HG02678 (cell line): ENCODE results near the gene GSC2.
A peak's percentile ranks its signal among the peaks of the same experiment; 100 is the strongest.
"Not testable (repeated sequence)": the region's sequence is repeated elsewhere in the genome, so short reads cannot be mapped to it uniquely, and the experiment has no call there.

Experiments
- ATAC-seq: cut with Tn5 transposase; IDR thresholded peaks from one replicate; pipeline ENCODE4 v1.9.1; 2021; ENCODE audit warnings: mild to moderate bottlenecking, moderate library complexity; ENCODE audit not compliant: unreplicated experiment

Gene GSC2

GRCh38 chr22:19178065-19178656 lies 28.1 kb upstream of the GSC2 start:
- peak; percentile 45 for ATAC-seq

GRCh38 chr22:19177164-19178064 lies 27.3 kb upstream of the GSC2 start:
- ATAC-seq, result no peak

DNA sequence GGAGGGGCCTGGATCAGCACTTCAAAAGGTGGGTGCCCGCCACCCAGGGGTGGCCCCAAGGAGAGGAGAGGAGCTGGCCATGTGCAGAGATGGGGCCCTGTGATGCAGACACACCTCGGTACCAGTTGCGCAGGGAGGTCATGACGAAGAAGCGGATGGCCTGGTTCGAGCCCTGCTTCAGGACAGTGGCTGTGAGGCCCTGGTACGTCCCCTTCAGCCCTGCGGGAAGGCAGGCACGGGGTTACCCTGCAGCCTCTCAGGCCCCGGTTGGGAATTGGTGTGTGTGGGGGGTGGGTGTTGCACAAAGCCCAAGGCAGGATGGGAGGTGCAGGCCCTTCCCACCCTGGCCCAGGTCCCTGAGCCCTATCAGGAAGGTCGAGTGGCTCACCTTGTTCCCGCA lies 26.6 kb upstream of the GSC2 start:
- ATAC-seq, result no peak

- no peak for ATAC-seq
Observed at GRCh38 chr22:19176175-19176643, 26.1 kb upstream of the GSC2 start.

DNA sequence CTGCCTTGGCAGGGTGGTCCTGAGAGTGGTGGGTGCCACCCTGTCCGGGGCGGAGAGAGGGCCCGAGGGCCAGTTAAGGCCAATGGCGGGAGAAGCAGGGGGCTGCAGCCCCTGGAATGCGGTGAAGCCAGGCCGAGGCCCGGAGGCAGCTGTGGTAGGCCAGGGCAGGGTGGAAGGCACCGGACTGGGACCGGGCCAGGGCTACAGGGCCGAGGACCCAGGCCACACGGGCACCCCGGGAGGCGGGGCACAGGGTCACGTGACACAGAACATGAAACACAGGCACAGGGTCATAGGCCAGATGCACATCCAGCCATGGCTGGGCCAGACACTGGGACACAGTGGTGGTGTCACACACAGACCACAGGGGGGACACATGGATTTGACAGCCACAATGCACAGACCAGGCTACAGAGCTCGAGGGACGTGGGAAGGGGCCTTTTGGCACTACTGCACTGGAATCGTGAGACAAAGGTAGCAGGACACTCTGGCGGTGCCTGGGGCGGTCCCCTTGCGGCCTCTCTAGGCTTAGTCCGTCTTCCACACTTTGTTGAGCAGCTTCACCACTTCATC lies 25.6 kb upstream of the GSC2 start:
- no peak for ATAC-seq

DNA sequence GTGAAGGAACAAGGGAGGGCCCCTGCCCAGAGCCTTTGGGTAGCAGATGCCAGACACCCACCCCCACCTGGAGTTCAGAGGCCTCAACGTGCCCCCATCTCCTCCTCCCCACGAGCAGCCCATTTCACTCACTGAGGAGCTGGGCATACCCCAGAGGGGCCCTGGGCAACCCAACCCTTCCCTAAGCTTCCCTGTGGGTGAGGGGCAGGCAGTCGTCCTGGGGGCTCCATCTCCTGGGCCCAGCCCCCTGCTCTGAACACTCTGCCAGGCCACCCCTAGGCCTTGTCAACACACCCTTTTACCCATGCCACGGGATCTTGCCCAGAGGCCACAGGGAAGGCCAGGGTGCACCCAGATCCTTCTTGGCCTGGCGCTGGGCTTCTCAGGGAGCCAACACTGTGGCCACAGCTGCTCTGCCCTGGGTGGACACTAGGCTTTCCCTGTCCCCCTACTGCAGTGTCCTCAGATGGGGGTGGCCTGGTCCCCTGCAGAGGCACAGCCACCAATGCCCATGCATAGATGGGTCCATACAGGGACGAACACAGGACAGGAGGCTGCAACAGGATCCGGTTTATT lies 25.0 kb upstream of the GSC2 start:
- ATAC-seq, result no peak

- ATAC-seq, result no peak
Observed at GRCh38 chr22:19174106-19175025, 24.3 kb upstream of the GSC2 start.

DNA sequence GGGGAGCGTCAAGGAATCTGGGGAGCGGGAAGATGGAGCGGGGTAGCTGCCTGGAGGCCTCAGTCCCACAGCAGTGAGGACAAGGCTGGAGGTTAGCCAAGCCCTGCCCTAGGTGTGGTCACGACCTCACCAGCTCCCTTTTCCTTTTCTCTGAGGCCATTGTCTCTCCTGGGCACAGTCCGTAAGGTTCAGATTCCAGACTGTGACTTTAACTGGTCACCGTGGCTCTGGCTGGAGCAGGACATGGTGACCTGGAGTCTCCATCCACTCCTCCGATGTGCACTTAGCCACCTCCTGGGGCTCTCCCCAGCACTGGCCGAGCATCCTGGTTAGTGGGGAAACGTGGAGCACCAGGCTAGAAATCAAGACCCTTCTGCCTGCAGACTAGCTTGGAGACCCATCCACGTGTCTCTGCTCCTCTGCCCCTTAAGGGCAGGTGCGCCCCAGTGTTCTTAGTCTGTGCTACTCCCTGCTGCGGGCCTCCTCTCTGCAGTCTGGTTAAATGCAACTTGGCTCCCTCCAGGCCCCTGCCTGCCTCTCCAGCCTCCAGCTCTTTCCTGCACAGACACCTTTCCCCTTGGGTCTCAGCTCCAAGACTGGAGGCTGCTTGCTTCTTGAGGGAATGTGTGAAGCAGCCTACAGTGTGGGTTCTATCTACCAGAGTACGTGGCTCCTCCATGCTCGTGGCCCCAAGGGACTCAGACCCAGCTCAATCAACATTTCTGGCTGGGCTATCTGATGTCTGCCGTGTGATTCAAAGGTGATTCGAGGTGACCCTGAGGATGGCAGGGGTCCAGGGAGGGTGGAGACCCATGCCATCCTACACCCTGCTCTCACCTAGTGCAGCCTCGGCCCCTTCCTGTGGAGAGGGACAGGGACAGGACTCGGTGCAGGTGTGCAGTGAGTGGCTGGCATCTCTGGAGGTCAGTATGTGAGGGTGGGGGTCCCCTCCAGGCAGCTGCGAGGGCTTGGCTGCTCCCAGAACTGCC lies 23.2 kb upstream of the GSC2 start:
- ATAC-seq, result no peak

DNA sequence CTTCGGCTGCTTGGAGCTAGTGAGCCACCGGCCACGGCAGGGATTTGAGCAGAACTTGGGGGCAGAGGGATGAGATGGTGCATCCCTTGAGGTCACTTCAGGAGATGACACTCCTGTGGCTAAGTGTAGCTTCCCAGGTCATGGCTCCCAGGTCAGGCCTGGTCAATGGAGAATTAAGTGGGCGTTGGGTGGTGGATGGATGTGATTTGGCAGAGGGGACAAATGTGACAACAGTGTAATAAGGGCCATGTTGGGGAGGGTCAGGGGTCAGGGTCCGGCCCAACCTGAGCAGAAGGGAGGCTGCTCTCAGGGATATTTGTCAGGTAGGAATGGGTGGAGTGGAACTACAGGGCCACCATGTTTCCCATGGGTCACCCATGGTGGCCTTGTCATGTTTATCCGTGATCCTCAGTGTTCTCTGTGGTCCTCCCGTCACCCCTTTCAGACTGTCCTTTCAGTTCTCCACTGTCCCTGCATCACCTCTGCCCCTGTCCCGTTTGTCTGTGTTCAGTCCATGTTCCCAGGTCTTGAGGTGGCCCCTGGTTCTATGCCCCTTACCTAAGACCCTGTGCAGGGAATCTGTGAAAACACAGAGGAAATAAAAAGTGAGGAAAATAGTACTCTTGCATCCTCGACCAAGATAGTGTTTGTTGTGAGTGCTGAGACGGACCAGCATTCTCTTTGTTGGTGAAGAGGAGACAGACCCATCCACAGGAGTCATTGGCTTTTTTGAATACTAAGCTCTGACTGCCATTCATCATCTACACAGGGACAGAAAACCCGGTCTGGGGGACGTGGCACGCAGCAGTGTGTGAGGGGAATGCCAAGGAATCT lies 22.3 kb upstream of the GSC2 start:
- ATAC-seq, result no peak

GRCh38 chr22:19169947-19170318 lies 19.8 kb upstream of the GSC2 start:
- ATAC-seq, result no peak

- ATAC-seq, result no peak
Observed at GRCh38 chr22:19169002-19169946, 19.2 kb upstream of the GSC2 start.

GRCh38 chr22:19168088-19168890 lies 18.2 kb upstream of the GSC2 start:
- ATAC-seq, result no peak

- no peak for ATAC-seq
Observed at GRCh38 chr22:19167106-19167869, 17.2 kb upstream of the GSC2 start.

- ATAC-seq, result no peak
Observed at GRCh38 chr22:19166421-19166820, 16.3 kb upstream of the GSC2 start.

DNA sequence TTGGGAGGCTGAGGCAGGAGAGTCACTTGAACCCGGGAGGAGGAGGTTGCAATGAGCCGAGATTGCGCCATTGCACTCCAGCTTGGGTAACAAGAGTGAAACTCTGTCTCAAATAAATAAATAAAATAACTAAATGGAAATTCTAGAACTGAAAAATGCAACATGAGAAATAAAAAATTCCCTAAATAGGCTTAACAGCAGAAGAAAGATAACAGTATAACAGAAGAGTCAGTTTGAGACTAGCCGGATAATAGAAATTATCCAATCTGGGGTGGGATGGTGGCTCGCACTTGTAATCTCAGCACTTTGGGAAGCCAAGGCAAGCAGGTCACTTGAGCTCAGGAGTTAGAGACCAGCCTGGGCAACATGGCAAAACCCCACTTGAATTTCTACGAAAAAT lies 14.3 kb upstream of the GSC2 start:
- no peak for ATAC-seq

GRCh38 chr22:19158649-19159048 lies 8.6 kb upstream of the GSC2 start:
- ATAC-seq, result not testable (repeated sequence)
